NCI-H2227 (cell line): ENCODE measurements around the gene RHO.
A peak's percentile ranks its signal among the peaks of the same experiment; 100 is the strongest.
"Not testable (repeated sequence)": the region's sequence is repeated elsewhere in the genome, so short reads cannot be mapped to it uniquely, and the experiment has no call there.

Source experiments
- DNase-seq: peaks from one replicate; lab custom pipeline; 2025; ENCODE audit not compliant: unreplicated experiment; lab: John Stamatoyannopoulos, UW

The RHO gene

DNA sequence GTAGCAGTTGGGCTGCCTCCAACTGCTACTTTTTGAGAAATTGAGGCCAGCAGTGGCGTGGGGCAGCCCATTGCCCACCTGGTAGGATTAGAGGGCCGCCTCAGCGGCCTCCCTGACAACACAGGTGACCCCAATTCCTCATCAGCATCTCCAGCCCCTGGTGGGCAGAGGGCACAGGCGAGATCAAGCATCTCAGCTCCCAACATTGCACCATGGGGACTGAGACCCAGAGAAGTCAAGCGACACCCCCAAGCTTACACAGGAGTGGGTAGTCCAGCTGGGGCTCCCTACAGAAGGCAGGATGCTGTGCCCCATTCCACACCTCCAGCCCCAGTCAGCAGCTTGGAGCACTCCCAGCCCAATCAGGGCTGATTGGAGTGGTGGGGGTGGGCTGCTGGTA, 14.3 kb downstream of the RHO start:
- DNase-seq = no peak

DNA sequence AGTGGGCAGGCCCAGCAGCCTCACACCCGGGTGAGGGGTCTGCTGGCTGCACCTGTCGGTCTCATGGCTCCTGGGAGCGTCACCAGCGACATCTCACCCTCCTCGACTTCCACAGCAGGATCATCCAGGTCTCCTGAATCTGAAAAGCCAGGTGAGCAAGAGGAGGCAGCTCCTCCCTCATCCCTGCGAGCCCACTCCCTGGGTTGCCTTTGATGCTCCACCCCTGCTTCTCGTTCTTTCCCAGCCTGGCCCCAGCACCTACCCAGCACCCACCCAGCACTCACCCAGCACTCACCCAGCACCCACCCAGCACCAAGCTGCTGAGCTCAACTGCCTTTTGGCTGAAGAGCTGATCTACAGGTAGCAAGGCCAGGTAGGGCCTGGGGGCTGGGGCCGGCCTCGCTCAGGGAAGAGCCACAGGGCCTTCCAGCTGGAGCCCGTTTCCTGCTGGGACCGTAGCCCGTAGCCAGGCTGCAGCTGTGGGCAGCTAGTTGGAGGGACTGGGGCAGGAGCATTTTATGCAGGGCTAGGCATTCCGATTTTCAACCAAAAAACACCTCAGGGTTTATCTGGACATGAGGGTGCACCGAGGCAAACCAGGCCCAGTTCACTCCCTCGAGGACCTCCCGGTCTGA, 14.8 kb downstream of the RHO start, which contains the start of gene H1-8:
H1-8 (plus strand) TSS at position 20 of the 635 bp plus-strand sequence; CDS start at position 64, 44 bp downstream.
- DNase-seq = no peak

DNA sequence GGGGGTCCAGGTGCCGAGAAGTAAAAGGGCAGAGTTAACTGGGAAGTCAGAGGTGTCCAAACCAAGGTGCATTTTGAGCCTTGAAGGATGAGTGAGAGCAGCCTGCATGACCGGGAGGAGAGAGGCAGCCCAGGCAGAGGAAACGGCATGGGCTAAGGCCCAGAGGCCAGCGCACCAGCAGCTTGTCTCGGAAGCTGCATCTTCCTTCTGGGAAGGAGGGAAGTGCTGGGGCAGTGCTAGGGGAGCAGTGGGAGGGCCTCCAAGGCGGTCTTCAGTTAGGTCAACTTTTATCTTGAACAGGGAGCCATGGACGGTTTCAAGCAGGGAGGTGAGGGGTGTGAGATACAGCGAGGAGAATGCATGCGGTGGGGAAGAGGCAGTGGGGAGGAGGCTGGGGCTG, 15.6 kb downstream of the RHO start:
- DNase-seq = no peak

DNA sequence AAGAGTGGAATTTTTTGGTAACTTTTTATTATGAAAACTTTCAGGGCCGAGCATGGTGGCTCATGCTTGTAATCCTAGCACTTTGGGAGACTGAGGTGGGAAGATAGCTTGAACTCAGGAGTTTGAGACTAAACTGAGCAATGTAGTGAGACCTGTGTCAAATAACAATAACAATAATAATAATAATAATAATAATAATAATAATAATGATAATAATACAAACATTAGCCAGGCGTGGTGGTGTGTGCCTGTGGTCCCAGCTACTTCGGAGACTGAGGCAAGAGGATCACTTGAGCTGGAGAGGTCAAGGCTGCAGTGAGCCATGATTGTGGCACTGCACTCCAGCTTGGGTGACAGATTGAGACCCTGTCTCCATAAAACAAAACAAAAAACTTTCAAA, 17.5 kb downstream of the RHO start:
- not testable (repeated sequence) for DNase-seq

DNA sequence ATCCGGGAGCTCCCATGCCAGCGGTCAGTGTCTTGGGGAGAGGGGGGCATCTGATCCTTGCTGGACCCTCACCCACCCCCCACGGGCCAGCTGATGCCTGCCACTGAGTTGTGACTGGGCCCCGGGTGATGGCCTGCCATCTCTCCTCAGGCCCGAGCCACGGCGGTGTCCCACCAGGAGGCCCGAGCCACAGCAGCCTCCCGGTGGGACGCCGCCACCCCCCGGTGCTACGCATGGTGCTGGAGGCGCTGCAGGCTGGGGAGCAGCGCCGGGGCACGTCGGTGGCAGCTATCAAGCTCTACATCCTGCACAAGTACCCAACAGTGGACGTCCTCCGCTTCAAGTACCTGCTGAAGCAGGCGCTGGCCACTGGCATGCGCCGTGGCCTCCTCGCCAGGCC, 18.8 kb downstream of the RHO start:
- no peak for DNase-seq

DNA sequence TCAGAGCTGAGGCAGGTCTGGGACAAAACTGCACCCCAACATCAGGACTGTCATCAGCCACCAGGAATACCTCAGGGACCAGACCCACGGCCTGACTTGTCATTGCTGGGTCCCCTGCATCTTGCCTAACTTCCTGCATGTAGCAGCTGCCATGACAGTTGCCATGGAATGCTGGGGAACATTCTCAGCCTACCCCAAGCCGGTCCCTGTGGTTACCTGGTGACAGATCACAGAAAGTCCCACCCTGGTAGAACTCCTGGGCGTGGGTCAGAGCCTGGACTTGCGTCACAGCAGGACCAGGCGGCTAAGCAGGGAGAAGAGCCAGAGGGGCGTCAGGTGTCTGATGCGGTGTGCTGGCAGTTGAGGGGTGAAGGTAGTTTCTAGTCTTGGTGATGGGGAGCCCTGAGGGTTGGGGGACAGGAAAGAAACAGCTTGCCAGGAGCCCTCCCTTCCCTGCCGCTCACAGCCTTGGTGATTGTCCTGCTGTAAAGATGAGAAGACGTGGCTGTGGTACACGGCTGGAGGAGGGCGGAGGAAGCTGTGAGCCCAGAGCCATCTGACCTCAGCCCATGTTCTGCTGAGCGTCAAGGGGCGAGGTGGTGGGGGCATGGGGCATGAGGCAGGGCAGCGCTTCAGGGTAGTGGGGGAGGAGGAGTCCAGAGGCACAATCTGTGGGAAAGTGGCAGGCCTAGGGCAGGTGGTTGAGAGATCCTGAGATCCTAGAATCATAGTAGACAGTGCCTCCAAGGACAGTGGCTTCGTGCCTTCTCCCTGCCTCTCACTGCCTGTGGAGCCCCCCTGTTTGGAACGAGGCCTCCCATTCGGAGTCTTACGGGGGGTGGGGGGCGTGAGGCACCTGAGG, 19.9 kb downstream of the RHO start:
- no peak for DNase-seq

- no peak for DNase-seq
These were observed 20.8 kb downstream of the RHO start for GRCh38 chr3:129549006-129549800.

DNA sequence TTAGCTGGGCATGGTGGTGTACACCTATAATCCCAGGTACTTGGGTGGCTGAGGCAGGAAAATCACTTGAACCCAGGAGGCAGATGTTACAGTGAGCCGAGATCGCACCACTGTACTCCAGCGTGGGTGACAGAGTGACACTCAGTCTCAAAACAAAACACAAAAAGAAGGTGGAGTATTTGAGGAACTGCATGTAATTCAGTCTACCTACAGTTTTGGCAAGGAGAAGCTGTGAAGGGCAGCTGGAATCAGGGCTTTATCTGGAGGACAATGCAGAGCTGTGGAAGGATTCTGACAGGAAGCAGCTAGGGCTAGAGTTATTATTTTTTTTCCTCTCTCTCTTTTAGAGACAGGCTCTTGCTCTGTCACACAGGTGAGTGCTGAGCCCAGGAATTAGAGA, 21.4 kb downstream of the RHO start:
- DNase-seq = no peak

DNA sequence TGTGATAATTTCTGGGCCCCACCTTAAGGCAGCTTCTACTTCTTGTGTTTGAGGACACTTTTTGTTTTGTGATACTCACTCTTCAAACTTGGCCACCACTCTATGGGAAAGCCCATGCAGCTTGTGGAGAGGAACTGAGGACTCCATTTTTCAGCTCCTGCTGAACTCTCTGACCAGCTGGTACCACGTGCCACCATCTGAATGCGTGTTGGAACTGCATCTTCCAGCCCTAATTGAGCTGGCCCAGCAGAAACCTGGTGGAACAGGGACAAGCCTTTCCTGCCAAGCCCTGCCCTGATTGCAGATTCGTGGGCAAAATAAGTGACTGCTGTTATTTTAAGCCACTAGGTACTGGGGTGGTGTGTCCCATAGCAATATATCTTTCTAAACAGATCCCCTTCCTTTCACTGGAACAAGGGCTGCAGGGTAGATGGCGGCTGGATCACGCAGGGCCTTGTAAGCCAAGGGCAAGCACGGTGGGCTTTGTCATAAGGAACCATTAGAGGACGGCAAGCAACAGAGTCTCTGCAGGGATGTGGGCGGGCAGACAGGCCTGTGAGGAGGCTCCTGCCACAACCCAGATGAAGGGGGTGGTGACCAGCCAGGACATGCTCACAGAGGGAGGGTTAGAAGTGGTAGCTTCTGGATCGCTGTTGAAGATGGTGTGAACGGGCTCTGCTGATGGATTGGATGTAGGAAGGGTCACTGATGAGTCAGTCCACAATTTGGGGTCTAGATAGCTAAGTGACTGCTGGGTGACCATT, 24.0 kb downstream of the RHO start:
- DNase-seq = no peak

DNA sequence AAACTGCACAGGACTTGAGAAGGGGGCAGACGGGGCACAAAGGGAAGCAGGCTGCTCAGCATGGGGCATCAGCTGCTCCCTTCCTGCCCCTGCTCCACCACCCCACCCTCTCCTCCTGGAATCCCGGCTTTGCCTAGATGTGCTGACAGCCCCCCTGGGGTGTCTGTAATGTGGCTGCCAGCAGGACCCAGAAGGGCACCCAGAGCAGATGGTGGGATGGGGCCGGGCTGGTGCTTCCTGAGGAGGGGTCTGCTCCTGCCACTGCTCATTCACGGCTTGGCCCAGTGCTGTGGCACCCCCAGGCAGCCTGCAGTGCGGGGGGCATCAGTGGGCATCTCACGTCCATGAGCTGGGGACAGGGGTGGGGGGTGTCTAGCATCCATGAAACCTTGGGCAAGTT, 24.7 kb downstream of the RHO start:
- no peak for DNase-seq

DNA sequence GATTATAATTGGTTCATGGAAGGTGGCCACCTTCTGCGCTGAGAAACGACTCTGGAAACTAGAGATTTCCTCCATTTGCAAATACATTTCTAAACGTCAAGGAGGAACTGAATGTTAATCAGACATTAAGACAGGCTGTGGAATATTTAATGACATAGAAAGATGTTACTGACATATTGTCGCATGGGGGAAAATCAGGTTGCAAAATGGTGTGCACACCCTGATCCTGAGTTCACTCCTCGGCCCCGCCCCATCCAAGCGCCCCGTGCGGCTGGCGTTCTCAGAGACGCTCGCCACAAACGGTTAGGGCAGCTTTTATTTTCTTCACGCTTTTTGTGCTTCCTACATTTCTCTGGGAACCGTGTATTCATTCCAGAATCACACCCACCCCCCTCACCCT, 25.3 kb downstream of the RHO start:
- peak; percentile 25 for DNase-seq

DNA sequence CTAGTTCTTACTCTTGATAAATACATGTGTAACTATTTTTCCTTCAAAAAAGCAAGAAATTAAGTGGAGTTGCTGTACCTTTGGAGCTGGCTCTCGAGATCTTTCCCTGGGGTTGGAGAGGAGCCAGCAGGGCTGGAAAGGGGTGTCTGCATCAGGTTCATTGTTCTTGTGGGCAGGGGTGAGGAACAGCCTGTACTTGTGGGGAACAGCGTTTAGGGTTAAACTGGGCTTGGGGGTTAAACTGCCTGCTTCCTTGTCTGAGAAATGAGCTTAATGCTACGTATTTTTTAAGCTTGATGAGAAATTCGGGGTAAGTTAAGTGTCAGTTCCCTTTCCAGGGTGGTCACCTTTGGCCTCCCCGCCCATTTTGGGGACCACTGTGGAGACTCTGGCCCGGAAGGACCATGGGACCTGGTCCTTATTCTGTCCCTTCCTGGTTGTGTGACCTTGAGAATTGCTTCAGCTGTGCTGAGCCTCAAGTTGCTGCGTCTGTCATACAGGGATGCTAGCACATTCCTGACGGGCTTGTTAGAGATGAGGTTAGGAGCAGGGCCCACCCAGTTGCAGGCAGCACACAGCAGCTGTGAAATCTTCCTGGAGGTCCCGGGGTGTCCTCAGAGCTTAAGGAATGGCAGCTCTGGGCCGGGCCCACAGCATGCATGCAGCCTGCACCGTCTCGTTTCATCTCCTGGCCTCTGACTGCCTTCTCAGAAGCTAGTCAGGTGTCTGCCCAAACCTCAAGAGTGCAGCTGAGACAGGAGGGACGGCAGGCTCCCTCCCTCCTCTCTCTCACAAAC, 26.1 kb downstream of the RHO start:
- DNase-seq = no peak

DNA sequence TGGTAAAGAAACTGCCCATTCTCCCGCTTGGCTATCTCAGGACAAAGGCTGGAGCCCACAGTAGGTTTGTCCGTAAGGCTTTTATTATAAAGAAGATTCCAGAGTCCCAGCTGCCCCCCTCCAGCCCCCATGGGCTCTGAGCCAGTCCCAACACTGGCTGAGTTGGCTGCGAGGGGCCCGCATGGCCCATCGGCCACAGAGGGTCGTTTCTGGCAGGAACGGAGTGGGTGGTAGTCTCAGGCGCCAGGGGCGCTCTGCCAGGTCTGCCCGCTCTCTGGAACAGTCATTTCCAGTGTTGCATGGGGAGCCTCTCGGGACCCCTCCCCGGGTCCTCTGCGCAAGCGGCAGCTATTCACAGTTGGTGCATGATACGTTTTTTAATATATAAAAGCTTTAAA, 26.7 kb downstream of the RHO start:
- no peak for DNase-seq

- no peak for DNase-seq
These were observed 27.3 kb downstream of the RHO start for GRCh38 chr3:129555616-129556357.

DNA sequence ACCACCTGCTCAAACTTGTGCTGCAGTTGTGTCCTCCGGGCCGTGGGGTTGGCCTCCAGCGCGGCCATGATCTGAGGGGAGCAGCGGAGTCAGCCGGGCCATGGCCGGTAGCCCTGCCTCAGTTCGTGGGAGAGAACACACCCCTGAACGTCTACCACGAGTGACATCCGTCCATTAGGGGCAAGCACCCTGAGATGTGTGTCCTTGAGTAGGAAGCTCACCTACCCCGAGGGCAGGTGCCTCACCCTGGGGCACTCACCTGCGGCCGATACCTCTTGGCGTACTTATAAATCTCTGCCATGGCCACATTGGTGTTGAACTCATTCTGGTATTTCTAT, 27.9 kb downstream of the RHO start:
- no peak for DNase-seq

DNA sequence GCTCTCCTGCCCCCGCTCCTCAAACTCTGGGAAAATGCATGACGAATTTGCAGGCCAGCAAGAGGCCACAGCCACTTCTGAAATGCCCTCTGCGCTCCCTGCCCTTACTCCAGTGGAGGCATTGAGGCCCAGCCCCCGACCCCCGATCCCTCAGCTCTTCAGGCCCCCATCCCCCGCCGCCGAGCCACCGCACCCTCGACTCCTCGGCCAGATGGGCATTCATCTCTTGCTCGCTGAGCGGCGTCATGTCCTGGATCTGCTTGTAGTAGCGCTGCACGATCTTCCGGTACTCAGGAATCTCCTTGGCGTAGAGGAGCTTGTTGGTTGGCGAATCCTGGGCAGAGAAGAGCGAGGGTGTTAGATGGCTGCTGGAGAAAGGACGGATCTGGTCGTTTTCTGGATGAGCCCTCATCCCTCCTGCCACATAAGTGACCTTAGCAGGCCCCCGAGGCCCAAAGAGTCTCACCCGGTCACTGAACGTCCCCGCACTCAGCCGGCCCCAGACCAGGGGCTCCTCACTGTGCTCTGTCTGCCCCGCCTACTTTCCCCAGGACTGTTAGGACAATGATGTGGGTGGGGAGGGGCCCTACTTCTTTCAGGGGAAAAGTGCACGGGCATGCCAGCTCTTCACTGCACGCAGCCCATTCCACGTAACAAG, 28.6 kb downstream of the RHO start:
- DNase-seq = no peak

DNA sequence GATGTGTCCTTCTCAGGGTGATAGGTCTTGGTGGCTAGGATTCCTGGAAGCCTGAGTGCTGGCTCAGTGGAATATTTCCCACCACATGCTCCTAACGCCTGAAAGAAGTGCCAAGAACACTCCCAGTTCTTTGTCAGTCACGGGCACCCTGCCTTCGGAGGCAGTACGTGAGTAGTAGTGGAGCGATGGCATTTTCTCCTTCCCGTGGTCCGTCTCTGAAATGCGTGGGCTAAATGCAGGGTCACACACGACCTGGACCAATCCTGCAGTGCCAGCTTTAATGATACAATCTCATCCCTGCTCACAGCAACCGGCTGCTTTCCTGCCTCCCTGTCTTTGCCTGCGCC, 29.1 kb downstream of the RHO start:
- DNase-seq = no peak

GRCh38 chr3:129558081-129558771, 29.8 kb downstream of the RHO start:
- no peak for DNase-seq
